NCI-H1092 treated with DMSO at 0.1 percent for 48 hours (cell line): ENCODE data around the gene DYRK1A.

Source experiments
- DNase-seq: peaks from one replicate; lab custom pipeline; 2025; lab: John Stamatoyannopoulos, UW

The DYRK1A gene

GRCh38 chr21:37450445-37450941 lies 83.9 kb downstream of the DYRK1A start:
- DNase-seq = no peak

DNA sequence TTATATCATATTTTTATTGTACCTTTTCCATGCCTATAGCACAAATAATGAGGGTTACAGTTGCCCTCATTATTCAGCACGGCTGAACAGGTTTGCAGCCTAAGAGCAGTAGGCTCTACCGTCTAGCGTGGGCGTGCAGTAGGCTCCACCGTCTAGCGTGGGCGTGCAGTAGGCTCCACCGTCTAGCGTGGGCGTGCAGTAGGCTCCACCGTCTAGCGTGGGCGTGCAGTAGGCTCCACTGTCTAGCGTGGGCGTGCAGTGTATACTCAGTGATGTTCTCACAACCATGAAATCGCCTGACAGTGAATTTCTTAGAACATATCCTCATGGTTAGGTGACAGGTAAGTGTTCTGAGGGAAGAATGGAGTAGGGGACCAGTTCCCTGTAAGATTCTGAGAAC lies 84.9 kb downstream of the DYRK1A start:
- DNase-seq = no peak

DNA sequence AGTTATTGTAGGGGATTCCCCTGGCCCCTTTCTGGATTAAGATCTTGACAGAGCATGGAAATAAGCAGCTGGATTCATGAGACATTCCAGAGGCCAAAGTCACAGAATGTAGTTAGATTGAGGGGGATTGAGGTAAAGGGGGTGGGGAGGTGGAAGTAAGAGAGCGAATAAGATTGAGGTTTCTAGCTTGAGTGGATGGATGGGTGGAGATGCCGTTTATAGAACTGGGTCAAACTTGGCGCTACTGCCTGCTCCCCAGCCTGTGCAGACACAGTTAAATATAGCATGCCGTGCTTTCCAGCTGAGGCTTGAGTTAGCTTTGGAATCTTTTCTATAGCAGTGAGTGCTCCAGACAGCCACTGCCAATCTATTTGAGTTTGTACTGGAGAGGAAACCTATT lies 85.7 kb downstream of the DYRK1A start:
- no peak for DNase-seq

GRCh38 chr21:37453350-37453749 lies 86.8 kb downstream of the DYRK1A start:
- DNase-seq = no peak

DNA sequence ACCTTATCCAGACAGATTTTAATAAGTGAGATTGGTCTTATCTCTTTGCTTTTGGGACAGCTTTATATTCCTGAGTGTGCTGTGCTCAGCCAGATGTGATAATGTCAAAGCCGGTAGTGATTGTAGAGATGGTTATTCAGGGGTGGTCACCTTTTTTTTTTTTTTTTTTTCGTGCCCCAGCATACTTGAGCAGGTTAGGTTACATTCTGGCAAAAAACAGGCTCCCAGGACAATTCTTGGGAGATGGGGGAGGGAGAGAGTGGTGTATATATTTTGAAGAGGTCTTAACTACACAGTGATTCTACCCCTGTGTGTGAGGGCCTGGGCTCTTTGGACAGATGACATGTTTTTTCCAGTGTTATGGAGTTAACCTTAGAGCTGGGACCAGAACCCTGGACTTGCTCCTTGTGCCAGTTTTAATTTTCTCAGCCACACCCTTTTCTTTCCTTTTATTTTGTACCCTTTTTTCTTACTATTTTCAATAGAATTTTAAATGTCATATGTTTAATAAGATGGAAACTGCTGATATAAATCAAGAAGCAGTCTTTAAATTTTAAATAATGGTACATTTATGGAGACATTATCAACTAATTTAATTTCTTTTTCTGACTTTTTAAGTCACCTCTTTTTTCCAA lies 88.4 kb downstream of the DYRK1A start:
- no peak for DNase-seq

DNA sequence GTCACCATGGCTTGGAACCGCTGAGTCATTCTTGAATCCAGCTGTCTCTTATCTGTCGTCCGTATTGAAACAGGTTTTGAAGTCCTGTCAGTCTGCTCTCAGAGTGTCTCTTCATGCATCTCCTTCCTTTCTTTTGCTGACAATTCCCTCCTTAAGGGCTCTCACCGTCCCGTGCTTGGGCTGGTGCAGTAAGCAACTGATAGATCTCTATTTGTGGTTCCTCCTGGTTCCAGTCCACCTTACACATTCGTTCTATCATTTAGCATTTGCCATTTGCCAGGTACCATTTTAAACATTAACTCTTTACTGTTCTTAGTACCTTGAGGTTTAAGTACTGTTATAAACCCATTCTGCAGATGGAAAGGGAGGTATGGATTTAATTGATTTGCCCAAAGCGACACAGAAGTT lies 88.9 kb downstream of the DYRK1A start:
- no peak for DNase-seq

GRCh38 chr21:37458669-37459276 lies 92.2 kb downstream of the DYRK1A start:
- DNase-seq = no peak

- DNase-seq = no peak
Observed at GRCh38 chr21:37459575-37459974, 93.0 kb downstream of the DYRK1A start.

DNA sequence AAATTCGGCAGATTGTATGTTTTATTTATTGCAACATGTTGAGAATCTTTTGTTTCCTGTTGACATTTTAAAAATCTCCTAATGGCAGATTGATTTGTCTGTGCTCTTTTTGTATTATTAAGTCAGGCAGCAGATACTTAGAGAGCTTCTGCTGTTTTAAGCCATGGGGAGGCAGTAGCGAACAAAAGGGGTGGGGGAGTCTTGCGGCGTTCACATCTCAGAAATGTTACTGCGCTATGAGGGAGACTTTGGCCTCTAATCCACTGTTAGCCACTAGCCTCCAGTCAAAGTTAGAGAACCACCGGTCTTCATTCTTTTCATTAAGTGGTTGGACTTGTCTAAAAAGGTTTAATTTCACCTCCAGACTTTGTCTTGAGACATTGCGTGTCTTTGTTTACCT lies 93.6 kb downstream of the DYRK1A start:
- DNase-seq = no peak

DNA sequence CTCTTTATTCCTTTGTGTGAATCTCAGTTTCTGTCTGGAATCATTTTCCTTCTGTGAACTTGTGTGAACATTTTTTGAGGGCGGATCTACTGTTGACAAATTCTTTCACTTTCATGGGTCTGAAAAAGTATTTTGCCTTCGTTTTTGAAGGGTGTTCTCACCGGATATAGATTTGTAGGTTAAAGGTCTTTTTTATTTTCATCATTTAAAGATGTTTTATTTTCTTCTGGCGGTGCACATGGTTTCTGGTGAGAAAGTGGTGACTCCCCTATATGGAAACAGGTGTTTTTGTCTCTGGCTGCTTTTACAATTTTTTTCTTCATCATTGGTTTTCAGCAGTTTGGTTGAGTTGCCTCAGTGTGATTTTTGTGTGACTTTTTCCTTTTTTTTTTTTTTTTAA lies 94.9 kb downstream of the DYRK1A start:
- DNase-seq = no peak

- DNase-seq = no peak
Observed at GRCh38 chr21:37462087-37462861, 95.7 kb downstream of the DYRK1A start.

DNA sequence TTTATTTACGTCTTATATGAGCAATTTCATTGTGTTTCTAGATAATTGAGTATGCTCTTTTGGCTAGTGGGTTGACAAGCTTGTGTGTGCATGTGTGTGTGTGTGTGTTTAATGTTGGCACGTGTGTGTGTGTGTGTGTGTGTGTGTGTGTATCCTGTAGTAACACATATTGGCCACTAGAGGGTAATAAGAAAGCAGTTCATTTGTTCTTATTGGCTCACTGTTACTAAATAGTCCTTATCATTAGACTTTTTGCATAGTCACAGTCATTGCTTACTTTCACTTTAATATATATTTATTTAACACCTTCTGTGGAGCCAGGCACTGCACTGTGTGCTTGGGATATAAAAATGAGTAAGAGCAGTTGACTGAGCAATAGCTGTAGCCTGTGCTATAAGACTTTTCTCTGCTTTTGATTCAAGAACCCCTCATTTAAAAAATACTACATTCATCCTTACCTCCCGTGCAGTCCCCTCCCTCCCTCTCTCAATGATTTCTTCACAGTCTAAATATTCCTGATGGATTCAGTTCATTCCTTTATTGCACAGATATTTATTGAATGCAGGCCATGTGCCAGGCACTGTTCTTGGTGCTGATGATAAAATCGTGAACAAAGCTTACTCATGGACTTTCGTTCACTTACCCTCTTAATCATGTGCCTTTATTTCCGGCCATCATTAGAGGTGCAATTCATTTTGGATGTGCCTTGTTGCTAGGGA lies 96.7 kb downstream of the DYRK1A start:
- peak; percentile 38 for DNase-seq

DNA sequence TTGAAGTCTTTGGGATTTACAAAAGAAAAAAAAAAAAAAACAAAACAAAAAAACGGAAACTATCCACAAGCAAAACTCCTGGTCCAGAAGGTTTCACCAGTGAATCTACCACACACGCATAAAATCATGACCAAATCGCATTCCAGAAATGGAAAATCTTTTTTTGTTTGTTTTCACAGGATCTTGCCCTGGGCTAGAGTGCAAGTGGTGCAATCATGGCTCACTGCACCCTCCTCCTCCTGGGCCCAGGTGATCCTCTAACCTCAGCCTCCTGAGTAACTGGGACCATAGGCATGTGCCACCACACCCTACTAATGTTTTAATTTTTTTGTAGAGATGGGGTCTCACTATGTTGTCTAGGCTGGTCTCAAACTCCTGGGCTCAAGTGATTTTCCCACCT lies 100.5 kb downstream of the DYRK1A start:
- no peak for DNase-seq

- no peak for DNase-seq
Observed at GRCh38 chr21:37468909-37469308, 102.3 kb downstream of the DYRK1A start.

- DNase-seq = no peak
Observed at GRCh38 chr21:37469441-37469840, 102.9 kb downstream of the DYRK1A start.

- no peak for DNase-seq
Observed at GRCh38 chr21:37472581-37472980, 106.0 kb downstream of the DYRK1A start.

GRCh38 chr21:37473491-37473890 lies 106.9 kb downstream of the DYRK1A start:
- DNase-seq = no peak

DNA sequence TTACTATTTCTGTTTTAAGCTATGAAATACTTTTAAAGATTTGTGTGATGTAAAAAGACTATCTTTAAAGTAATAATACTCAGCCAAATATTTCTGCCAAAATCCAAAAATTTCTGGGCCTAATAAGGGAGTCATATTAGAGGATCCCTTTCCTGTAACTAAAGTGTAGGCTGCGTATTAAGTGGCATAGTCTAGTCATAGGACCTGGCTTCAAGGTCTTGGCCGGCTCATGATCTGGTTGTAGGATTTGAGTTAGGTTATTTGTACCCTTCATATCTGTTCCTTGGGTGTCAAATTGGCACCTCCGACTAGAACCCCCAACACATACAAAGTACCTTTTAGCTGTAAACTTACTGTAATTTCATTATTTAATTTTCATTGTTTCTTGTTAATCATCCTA lies 107.8 kb downstream of the DYRK1A start:
- DNase-seq = no peak

DNA sequence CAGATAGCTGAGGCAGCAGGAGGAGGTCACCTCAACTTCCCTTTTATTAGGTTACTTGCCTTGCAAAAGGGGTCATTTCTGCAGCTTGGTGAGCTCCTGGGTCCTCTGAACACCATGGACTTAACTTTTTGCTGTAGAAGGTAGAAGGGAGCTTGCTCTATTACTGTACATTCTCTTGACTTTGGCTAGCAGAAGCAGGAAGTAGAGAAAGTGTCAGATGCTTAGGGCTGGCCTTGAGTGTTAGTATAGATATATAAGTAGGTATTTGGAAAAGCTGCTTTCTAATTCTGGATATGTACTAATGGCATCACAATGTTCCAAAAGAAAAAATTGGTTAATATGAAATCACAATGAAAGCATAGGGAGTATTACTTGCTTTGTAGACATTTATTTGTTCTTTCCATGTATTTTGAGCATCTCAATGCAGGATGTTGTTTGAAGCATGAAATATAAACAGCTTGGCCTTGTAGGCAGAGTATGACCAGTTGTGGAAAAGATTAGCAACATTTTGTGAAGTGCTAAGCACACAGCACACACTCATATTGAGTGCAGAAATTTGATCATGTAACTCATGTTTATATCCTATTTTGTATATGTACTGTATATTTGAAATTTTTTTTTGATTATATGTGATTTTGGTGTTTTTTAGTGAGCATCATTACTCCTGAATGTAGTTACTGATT lies 108.8 kb downstream of the DYRK1A start:
- no peak for DNase-seq

DNA sequence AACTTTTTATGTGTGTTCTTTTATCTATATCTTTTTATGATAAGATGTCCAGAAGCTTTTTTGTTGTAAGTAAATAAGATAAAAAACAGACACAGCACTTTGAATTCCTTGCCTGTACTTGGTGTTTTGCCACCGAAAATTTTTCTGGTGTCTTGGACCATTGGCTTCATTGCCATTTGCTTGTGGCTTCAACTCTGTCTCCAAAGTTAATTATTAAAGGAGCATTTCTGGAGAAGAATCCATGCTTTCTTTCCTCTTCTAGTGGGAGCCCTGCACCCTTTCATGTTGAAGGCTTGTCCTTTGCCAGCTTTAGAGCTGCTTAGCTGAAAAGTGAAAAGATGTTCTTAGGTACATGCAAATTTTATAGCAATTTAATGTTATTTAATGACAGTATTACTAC lies 112.2 kb downstream of the DYRK1A start:
- DNase-seq = no peak

DNA sequence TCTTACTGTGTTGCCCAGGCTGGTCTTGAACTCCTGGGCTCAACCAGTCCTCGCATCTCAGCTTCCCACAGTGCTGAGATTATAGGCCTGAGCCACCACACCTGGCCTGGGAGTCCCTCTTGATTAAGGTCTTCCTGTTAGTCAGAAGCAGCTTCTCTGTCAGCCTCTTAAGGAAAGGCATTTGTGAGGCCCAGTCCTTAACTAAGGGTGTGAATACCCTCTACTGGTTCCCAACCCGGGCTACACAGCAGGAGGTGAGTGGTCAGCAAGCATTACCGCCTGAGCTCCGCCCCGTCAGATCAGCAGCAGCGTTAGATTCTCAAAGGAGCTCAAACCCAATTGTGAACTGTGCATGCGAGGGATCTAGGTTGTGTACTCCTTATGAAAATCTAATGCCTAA lies 117.2 kb downstream of the DYRK1A start:
- DNase-seq = no peak
